ENCODE data around the gene POLE.

POLE gene

DNA sequence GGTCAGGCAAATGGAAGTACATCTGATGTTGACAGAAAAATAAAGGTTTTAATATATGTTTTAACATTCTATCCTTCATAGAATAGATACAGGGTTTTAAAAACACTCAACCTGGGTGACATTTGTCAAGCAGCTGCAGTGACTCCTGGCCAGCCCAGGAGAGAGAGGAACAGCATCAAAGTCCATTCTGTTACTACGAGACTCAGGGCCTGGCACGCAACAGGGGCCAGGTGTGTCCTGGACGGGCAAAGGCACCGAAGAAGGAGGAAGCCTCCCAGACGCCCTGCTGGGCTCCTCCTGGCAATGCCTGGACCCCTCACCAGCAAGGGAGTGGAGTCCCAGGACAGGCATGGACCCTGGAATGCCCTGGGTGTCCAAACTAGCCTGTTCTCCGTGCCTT lies 98.8 kb downstream of the POLE start (continued):
- no peak for TF ChIP-seq SCRT1 (tag by site-specific recombination; IDR thresholded peaks at IDR 0.05; ENCODE audit: borderline replicate concordance)

DNA sequence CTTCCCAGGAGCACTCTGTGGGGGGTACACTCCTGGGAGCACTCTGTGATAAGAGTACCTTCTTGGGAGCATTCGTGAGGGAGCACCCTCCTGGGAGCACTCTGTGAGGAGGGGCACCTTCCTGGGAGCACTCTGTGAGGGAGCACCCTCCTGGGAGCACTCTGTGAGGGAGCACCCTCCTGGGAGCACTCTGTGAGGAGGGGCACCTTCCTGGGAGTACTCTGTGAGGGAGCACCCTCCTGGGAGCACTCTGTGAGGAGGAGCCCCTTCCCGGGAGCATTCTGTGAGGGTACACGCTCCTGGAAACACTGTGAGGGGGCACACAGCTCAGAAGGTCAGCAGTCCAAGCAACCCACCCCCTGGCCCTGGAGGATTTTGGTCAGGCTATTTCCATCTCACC lies 99.4 kb downstream of the POLE start:
- Histone ChIP-seq H3K27ac (ENCODE audit: extremely low read depth, low read depth, low read length) (no peak overlapping the region), H3K4me3 (ENCODE audit: low read depth, low read length) (no peak overlapping the region), H3K4me1 (ENCODE audit: control insufficient read depth, insufficient read depth, low read length) (no peaks in the 10 kb centered on the region), H3K36me3 (ENCODE audit: control insufficient read depth in 2 of 2, insufficient read depth in 1 of 2, low read length in 2 of 2) (no peaks in the 10 kb centered on the region), H3K9me3 (ENCODE audit: control insufficient read depth, insufficient read depth, low read depth, low read length) (no peaks in the 10 kb centered on the region)
- ChIA-PET POLR2A (no interaction called here), CTCF (no interaction called here)
- TF ChIP-seq ZNF37A (tag by site-specific recombination; IDR thresholded peaks at IDR 0.05) = no peak
- TF ChIP-seq GLIS1 (tag by site-specific recombination; IDR thresholded peaks at IDR 0.05) = peak; percentile 46; the same call in 1 of the 2 replicates

DNA sequence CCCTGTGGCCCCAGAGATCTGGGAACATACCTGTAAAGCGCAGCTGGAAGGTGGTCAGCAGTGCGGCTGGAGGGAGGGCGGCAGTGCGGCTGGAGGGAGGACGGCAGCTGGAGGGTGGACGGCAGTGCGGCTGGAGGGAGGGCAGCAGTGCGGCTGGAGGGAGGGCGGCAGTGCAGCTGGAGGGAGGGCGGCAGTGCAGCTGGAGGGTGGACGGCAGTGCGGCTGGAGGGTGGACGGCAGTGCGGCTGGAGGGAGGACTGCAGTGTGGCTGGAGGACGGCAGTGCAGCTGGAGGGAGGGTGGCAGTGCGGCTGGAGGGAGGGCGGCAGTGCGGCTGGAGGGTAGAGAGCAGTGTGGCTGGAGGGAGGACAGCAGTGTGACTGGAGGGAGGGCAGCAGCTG lies 100.2 kb downstream of the POLE start:
- Histone ChIP-seq H3K4me1 (ENCODE audit: control insufficient read depth, insufficient read depth, low read length) (no peaks in the 10 kb centered on the region), H3K36me3 (ENCODE audit: control insufficient read depth in 2 of 2, insufficient read depth in 1 of 2, low read length in 2 of 2) (no peaks in the 10 kb centered on the region), H3K27ac (ENCODE audit: extremely low read depth, low read depth, low read length) (no peak overlapping the region), H3K4me3 (ENCODE audit: low read depth, low read length) (no peak overlapping the region), H3K9me3 (ENCODE audit: control insufficient read depth, insufficient read depth, low read depth, low read length) (no peaks in the 10 kb centered on the region)
- POLR2A ChIA-PET = no interaction called here
- TF ChIP-seq, protein P1, sequence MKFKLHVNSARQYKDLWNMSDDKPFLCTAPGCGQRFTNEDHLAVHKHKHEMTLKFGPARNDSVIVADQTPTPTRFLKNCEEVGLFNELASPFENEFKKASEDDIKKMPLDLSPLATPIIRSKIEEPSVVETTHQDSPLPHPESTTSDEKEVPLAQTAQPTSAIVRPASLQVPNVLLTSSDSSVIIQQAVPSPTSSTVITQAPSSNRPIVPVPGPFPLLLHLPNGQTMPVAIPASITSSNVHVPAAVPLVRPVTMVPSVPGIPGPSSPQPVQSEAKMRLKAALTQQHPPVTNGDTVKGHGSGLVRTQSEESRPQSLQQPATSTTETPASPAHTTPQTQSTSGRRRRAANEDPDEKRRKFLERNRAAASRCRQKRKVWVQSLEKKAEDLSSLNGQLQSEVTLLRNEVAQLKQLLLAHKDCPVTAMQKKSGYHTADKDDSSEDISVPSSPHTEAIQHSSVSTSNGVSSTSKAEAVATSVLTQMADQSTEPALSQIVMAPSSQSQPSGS (tag by site-specific recombination; IDR thresholded peaks at IDR 0.05; ENCODE audit: low read depth) = no peak
- no peak for TF ChIP-seq ZNF585B (tag by site-specific recombination; IDR thresholded peaks at IDR 0.05)
- no peak for TF ChIP-seq ZNF404 (tag by site-specific recombination; IDR thresholded peaks at IDR 0.05)
- TF ChIP-seq KLF7 (tag by site-specific recombination; IDR thresholded peaks at IDR 0.05; ENCODE audit: borderline replicate concordance) = no peak
- TF ChIP-seq FEZF1 (tag by site-specific recombination; IDR thresholded peaks at IDR 0.05) = no peak
- TF ChIP-seq, protein P2, sequence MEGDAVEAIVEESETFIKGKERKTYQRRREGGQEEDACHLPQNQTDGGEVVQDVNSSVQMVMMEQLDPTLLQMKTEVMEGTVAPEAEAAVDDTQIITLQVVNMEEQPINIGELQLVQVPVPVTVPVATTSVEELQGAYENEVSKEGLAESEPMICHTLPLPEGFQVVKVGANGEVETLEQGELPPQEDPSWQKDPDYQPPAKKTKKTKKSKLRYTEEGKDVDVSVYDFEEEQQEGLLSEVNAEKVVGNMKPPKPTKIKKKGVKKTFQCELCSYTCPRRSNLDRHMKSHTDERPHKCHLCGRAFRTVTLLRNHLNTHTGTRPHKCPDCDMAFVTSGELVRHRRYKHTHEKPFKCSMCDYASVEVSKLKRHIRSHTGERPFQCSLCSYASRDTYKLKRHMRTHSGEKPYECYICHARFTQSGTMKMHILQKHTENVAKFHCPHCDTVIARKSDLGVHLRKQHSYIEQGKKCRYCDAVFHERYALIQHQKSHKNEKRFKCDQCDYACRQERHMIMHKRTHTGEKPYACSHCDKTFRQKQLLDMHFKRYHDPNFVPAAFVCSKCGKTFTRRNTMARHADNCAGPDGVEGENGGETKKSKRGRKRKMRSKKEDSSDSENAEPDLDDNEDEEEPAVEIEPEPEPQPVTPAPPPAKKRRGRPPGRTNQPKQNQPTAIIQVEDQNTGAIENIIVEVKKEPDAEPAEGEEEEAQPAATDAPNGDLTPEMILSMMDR (tag by site-specific recombination; IDR thresholded peaks at IDR 0.05) = no peak
- no peak for TF ChIP-seq ZNF23 (tag by site-specific recombination; IDR thresholded peaks at IDR 0.05; ENCODE audit: borderline replicate concordance)
- no peak for TF ChIP-seq OSR2 (tag by site-specific recombination; IDR thresholded peaks at IDR 0.05)
- CTCF ChIA-PET = interaction anchor here (0.6 kb wide), 1 partner anchor 145 kb away, joined by 6 read pairs; no protein-coding TSS in a partner anchor

DNA sequence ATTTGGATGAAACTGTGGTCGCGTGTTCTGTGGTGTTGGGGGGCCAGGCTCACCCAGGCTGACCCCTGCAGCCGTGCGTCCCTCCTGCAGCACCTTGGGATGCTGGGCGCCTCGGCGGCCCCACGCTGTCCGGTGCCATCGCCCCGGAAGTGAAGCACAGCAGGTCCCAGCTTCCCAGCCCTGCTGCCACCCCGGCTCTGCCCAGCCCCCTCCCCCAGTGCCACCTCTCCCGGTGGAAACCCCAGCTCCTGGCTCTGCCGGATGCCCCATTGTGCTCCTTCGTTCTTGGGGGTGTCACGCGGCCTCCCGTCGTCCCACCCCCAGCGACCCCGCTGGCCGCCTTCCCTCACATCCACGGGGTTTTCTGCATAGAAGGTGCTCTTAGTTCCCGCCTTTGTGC lies 102.0 kb downstream of the POLE start:
- TF ChIP-seq TRIM28 (IDR thresholded peaks at IDR 0.05; ENCODE audit: borderline replicate concordance, low read length) = no peak
- no peak for TF ChIP-seq KLF8 (tag by site-specific recombination; IDR thresholded peaks at IDR 0.05)
- TF ChIP-seq, protein P3, sequence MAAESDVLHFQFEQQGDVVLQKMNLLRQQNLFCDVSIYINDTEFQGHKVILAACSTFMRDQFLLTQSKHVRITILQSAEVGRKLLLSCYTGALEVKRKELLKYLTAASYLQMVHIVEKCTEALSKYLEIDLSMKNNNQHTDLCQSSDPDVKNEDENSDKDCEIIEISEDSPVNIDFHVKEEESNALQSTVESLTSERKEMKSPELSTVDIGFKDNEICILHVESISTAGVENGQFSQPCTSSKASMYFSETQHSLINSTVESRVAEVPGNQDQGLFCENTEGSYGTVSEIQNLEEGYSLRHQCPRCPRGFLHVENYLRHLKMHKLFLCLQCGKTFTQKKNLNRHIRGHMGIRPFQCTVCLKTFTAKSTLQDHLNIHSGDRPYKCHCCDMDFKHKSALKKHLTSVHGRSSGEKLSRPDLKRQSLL (tag by site-specific recombination; IDR thresholded peaks at IDR 0.05) = no peak
- no peak for TF ChIP-seq ZNF701 (tag by site-specific recombination; IDR thresholded peaks at IDR 0.05)
- TF ChIP-seq GLI2 (tag by site-specific recombination; IDR thresholded peaks at IDR 0.05; ENCODE audit: borderline replicate concordance, low read depth) = no peak
- no peak for TF ChIP-seq ZNF146 (tag by site-specific recombination; IDR thresholded peaks at IDR 0.05)
- TF ChIP-seq HOXC10 (CRISPR knock-in tag; IDR thresholded peaks at IDR 0.05) = no peak
- no peak for TF ChIP-seq ZNF433 (tag by site-specific recombination; IDR thresholded peaks at IDR 0.05; ENCODE audit: low read depth)
- no peak for TF ChIP-seq SP3 (tag by site-specific recombination; IDR thresholded peaks at IDR 0.05)
- TF ChIP-seq ZNF658 (tag by site-specific recombination; IDR thresholded peaks at IDR 0.05) = no peak
- ChIA-PET POLR2A (no interaction called here), CTCF (no interaction called here)
- Histone ChIP-seq H3K9me3 (ENCODE audit: control insufficient read depth, insufficient read depth, low read depth, low read length) (no peaks in the 10 kb centered on the region), H3K36me3 (ENCODE audit: control insufficient read depth in 2 of 2, insufficient read depth in 1 of 2, low read length in 2 of 2) (peaks cover 0 to 14% of the 10 kb centered on the region in 2 experiments; a peak in 2 of 3 replicates), H3K4me1 (ENCODE audit: control insufficient read depth, insufficient read depth, low read length) (no peaks in the 10 kb centered on the region), H3K27ac (ENCODE audit: extremely low read depth, low read depth, low read length) (no peak overlapping the region), H3K4me3 (ENCODE audit: low read depth, low read length) (no peak overlapping the region)

All from HEK293 (cell line).